ENCODE measurements around the gene FBXO36.

GRCh38 chr2:229931241-229931640, 8.9 kb downstream of the FBXO36 start:
- no peak for TF ChIP-seq CTCF (IDR thresholded peaks at IDR 0.05)
- TF ChIP-seq POLR2A (IDR thresholded peaks at IDR 0.05): no peak

Data from body of pancreas (tissue), 4 donors.